ENCODE measurements around the gene TEAD2. TPM values are rescaled to one million over a fixed set of nuclear protein-coding genes. Genes with fewer than 3 reads are reported as not detected.

Gene TEAD2
- total RNA-seq, result 10 to 100 TPM; 13.8 to 23.5 (median 19.6) TPM

DNA sequence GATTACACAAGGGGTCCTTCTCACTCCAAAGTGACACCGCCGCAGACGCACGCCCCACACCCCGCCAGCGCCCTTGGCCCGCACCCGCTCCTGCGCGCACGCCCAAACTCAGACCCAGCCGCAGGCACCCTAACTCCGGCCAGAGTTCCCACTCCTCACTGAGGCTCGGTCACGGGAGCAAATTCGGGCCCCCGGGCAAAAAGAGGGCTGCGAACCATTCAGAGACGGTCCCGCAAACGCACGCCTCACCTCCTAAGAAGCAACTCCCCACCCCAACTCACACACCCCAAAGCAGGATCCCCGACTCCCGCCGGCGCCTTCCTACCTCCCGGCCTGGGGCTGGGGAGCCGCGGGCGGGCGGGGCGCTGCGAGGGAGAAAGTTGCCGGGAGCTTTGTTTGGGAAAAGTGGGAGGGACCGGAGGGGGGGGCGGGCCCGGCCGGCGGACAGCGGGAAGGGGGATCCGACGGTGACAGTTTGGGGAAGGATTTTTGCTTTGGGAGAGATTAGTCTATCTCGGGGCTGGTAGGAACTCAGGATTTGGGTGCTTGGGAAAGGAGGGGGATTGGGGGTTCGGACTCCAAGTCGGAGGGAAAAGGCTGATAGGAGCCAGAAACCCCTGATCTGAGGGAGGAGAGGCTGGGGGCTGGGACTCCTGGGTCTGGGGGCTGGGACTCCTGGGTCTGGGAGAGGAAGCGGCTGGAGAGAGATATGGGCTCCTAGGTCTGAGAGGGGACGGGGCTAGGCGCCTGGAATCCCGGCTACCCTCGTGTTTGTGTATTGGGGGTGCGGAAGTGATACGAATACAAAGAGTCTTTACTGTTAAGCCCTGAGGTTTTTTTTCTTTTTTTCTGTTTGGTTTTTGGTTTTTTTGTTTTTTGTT lies at the start of gene TEAD2:
TEAD2 (minus strand) TSS at position 369 of the 881 bp plus-strand sequence. CDS start 2,341 bp downstream, outside the sequence.
- TF ChIP-seq, protein P1, sequence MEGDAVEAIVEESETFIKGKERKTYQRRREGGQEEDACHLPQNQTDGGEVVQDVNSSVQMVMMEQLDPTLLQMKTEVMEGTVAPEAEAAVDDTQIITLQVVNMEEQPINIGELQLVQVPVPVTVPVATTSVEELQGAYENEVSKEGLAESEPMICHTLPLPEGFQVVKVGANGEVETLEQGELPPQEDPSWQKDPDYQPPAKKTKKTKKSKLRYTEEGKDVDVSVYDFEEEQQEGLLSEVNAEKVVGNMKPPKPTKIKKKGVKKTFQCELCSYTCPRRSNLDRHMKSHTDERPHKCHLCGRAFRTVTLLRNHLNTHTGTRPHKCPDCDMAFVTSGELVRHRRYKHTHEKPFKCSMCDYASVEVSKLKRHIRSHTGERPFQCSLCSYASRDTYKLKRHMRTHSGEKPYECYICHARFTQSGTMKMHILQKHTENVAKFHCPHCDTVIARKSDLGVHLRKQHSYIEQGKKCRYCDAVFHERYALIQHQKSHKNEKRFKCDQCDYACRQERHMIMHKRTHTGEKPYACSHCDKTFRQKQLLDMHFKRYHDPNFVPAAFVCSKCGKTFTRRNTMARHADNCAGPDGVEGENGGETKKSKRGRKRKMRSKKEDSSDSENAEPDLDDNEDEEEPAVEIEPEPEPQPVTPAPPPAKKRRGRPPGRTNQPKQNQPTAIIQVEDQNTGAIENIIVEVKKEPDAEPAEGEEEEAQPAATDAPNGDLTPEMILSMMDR (IDR thresholded peaks at IDR 0.05; ENCODE audit: low read depth), result no peak

DNA sequence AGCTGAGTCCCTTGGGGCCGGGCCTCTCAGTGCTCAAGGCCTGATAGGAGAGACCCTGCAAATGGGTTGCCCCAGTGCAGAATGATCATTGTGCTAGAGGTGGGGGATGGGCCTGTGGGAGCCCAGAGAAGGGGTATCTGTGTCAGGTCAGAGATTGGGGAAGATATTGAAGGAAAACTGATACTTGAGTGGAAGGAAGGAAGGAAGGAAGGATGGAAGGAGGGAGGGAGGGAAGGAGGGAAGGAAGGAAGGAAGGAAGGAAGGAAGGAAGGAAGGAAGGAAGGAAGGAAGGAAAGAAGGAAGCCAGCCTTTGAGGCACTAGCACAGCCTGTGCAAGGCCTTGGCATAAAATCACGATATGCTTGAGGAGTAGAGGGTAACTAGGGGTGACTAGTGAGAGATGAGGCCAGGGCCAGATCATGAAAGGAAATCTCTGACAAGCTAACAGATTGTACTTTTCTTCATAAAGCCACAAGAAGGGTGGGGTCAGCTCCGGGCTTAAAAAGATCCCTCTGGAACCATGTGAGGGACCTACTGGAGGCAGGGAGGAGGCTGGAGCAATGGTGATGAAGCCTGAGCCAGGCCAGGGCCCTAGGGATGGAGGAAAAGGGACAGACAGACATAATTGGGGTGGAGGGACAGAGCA lies 49.6 kb upstream of the TEAD2 start:
- TF ChIP-seq, protein P1 (IDR thresholded peaks at IDR 0.05; ENCODE audit: low read depth), result no peak

DNA sequence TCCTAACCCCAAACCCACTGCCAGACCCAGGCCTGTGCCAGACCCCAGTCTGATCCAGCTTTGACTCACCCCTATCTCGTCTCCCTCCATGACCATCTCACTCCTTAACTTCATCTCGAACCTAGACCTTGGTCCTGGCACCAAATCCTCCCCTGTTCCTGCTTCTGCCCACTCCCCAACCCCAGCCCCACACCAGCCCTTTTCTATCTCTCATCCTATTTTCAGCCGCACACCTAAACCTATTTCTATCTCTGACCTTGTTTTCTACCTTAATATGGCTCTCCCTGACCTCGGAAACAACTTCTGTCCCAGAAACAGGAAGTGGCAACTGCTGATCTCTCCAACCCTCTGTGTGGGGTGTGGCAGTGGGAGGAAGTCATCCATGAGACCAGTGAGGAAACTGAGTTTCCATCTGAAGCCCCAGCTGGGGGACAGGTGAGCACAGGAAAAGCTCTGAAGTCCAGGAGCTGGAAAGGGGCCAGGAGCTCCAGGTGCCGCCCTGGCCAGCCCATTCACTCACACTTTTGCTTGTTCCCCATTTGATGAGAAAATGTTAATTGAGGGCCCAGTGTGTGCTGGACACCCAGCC lies 47.3 kb upstream of the TEAD2 start:
- TF ChIP-seq, protein P1 (IDR thresholded peaks at IDR 0.05; ENCODE audit: low read depth), result no peak

DNA sequence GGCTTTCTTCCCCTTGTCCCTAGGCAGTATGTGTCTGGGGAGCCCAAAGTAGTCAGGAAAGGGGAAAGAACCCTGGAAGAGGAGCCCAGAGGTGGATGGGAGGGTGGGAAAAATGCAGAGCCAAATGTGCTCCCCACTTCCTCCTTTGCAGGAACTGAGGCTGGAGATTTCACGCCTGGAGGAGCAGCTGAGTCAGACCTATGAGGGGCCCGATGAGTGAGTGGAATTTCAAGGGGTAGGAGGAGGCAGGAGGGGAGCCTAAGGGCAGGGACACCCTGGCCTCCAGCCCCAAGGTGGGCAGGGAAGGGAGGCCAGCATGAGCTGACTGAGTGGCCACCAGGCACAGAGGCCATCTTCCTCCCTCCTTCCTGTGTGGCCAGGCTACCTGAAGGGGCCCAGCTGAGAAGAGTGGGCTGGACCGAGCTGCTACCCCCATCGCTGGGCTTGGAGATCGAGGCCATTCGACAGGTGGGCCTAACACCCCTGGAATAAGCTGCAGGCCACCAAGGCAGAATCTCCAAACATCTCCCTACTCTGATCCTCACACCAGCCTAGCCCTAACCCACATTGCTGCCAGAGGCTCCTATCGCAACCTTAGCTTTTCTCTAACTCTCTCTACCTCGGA lies 46.7 kb upstream of the TEAD2 start:
- TF ChIP-seq, protein P1 (IDR thresholded peaks at IDR 0.05; ENCODE audit: low read depth), result no peak

DNA sequence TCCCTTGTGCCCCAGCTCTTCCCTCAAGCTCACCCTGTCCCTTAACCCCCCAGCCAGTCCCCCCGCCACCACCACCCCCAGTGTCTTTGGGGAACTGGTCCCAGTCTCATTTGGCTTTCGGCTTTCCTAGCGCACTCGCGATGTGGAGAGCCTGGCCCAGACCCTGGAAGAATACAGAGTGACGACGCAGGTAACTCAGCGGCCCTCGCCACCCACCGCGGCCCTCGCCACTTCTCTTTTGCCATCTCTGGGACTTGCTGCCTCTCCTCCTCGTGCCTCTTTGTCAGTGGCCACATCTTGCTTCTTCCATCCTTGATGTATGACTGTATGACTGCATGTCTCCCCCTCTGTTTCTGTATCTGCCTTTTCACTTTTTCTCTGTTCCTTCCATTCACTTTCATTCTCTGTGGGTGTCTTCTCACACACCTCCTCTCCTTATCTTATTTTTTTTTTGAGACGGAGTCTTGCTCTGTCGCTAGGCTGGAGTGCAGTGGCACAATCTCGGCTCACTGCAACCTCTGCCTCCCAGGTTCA lies 45.3 kb upstream of the TEAD2 start:
- TF ChIP-seq, protein P1 (IDR thresholded peaks at IDR 0.05; ENCODE audit: low read depth), result no peak

DNA sequence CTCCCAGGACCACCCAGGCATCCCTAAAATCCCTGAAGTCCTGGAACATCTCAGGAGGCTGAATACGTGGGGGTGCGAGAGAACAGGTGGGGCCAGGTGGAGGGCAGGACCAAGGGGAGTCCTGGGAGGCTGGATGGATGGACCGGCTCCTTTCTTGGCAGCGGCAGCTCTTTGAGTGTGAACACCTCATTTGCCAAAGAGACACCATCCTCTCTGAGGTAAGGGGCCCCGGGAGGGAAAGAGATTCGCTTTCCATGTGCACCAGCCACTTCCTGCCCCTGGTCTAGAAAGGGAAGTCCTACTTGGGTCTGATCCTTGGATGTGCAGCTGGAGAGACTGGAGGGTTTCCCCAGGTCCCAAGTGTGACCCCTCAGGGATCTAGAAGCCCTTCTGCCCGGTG lies 44.9 kb upstream of the TEAD2 start:
- TF ChIP-seq, protein P1 (IDR thresholded peaks at IDR 0.05; ENCODE audit: low read depth), result no peak

Data from subcutaneous adipose tissue (tissue), 4 donors.